H7 (cell line): Measurements from ENCODE around the gene PLEKHG4. TPM values are rescaled to one million over a fixed set of nuclear protein-coding genes. Genes with fewer than 3 reads are reported as not detected.

ENCODE experiments used
- DNase-seq: peaks from one replicate; pipeline ENCODE4 v3.0.0; 2012
- H3K27me3 ChIP-seq: 2 replicates; pipeline ENCODE4 v1.6.0; 2011; ENCODE audit warnings: mild to moderate bottlenecking, low read length; ENCODE audit not compliant: control insufficient read depth, insufficient read depth
- H3K36me3 ChIP-seq: replicated peaks from 2 replicates; pipeline ENCODE4 v1.5.1; 2011; ENCODE audit warnings: low read length; ENCODE audit not compliant: control insufficient read depth, insufficient read depth
- H3K4me3 ChIP-seq: 2 replicates; pipeline ENCODE4 v1.5.1; 2011; ENCODE audit warnings: low read depth, mild to moderate bottlenecking, control low read depth, low read length, moderate library complexity; ENCODE audit not compliant: insufficient read depth
- total RNA-seq: library from RNA; depleted of rRNA; stranded (reverse); fragments of >200 nt; shearing (Covaris generic); gene quantifications from 2 replicates; pipeline ENCODE4 v1.2.3, GENCODE V29; 2014

PLEKHG4 gene
- total RNA-seq, 1 experiment from 2014 or later, result 9.6 TPM

- Histone ChIP-seq H3K36me3 (no peaks in the 10 kb centered on the region), H3K4me3 (no peak overlapping the region), H3K27me3 (no peaks in the 10 kb centered on the region)
- no peak for DNase-seq
Observed at GRCh38 chr16:67304020-67304419, 24.7 kb downstream of the PLEKHG4 start.

DNA sequence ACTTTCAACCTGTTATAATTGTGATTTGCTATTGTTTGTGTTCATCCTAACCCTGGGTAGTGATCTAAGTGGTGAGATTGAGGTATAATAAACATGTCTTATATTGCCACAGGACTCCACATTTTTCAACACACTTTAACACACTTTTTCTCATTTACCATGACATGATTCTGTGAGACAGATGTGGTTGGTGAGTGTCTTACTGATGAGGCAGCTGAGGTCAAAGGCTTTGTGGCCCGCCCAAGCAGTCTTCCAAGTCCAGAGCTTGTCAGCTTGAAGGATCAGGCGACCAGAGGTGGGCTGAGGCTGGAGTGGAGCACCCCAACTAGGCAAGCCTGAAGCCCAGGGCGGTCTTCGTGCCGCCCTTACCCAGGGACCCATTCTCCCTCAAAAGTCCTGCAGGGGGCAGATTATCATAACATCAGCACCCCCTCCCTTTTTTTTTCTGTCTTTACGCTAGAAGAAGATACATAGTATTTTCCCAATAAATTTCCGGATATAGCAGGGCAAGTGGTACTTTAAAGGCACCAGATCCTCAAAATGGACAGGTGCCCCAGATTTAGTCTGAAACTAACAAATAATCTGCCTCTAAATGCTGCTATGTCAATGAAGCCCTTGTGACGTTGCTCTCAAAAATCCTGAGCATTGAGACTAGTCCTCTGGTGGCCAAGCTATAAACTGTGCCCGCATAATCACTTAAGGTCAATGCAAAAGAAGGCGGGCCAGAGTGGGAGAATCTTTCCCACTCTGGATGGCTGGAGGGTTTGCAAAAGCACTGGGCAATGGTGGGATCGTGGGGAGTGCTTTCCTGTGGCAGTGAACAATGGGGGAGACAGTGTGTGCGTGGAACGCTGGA lies 26.1 kb downstream of the PLEKHG4 start:
- Histone ChIP-seq H3K27me3 (no peaks in the 10 kb centered on the region), H3K4me3 (no peak overlapping the region), H3K36me3 (no peaks in the 10 kb centered on the region)
- peak; percentile 43 for DNase-seq

- Histone ChIP-seq H3K36me3 (no peaks in the 10 kb centered on the region), H3K27me3 (no peaks in the 10 kb centered on the region), H3K4me3 (no peak overlapping the region)
- DNase-seq, result no peak
Observed at GRCh38 chr16:67310561-67310960, 31.2 kb downstream of the PLEKHG4 start.

DNA sequence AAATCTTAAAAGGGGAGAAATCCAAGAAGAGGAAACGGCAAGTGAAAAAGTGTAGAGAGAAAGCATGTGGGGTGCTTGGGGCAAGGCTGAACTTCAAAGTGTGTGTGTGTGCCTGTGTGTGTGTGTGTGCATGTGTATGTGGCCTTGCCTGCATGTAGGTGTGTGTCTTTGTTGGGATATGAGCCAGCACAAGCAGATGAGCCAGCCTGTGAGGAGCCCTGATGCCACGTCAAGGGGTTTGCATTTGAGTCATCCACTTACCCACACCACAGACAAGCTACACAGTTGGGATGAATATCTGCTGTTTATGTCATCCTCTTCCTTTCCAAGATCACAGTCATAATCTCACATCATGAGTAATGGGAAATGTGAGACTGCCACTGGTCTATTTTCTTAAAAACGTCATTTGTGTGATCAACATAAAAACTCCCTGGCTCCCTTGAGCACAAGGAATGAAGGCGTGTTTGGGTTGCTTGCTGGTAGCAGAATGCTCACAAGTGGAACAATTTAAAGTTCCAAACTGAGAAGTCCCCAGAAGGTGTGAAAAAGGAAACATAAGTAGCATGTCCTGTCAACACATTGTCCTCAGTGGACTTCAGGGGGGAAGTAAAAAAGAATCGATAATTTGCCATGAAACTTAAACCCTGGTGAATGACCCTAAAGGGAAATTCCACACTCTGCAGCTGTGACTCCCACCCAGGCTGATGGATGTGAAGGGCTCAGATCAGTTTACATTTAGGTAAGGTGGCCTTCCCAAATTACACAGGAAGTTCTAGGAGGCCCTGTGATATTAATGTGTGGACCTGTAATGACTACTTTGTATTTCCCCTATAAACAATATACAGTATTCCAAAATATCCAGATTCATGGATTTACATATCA lies 32.5 kb downstream of the PLEKHG4 start:
- no peak for DNase-seq
- Histone ChIP-seq H3K36me3 (no peaks in the 10 kb centered on the region), H3K27me3 (no peaks in the 10 kb centered on the region), H3K4me3 (no peak overlapping the region)

GRCh38 chr16:67312719-67313118 lies 33.4 kb downstream of the PLEKHG4 start:
- no peak for DNase-seq

GRCh38 chr16:67317853-67318252 lies 38.5 kb downstream of the PLEKHG4 start:
- Histone ChIP-seq H3K4me3 (no peak overlapping the region), H3K27me3 (no peaks in the 10 kb centered on the region), H3K36me3 (no peaks in the 10 kb centered on the region)
- DNase-seq, result no peak

More at GRCh38 chr16:67312719-67313118, 33.4 kb downstream of the PLEKHG4 start:
- H3K4me3 ChIP-seq, result no peak overlapping the region
- no peaks in the 10 kb centered on the region for H3K36me3 ChIP-seq
- H3K27me3 ChIP-seq, result no peaks in the 10 kb centered on the region

GRCh38 chr16:67326115-67326471 lies 46.8 kb downstream of the PLEKHG4 start:
- no peak for DNase-seq
- Histone ChIP-seq H3K4me3 (peak overlapping the region; percentile 58), H3K27me3 (peaks cover 3% of the 10 kb centered on the region)

GRCh38 chr16:67326472-67327309 lies 47.4 kb downstream of the PLEKHG4 start, which contains the start of the genes KCTD19 and LRRC36:
KCTD19 (minus strand) TSS chr16:67326741; CDS start chr16:67326707, 34 bp downstream.
LRRC36 (plus strand) TSS chr16:67326815; CDS start chr16:67326863, 48 bp downstream.
- Histone ChIP-seq H3K36me3 (no peaks in the 10 kb centered on the region), H3K4me3 (peak within 1 kb of the TSS; percentile 58), H3K27me3 (peaks cover 3% of the 10 kb centered on the region)
- DNase-seq, result peak; percentile 99

More at GRCh38 chr16:67326115-67326471, 46.8 kb downstream of the PLEKHG4 start:
- no peaks in the 10 kb centered on the region for H3K36me3 ChIP-seq

- DNase-seq, result no peak
- Histone ChIP-seq H3K4me3 (no peak overlapping the region), H3K27me3 (peaks cover 3% of the 10 kb centered on the region), H3K36me3 (no peaks in the 10 kb centered on the region)
Observed at GRCh38 chr16:67327743-67328142, 48.4 kb downstream of the PLEKHG4 start.

DNA sequence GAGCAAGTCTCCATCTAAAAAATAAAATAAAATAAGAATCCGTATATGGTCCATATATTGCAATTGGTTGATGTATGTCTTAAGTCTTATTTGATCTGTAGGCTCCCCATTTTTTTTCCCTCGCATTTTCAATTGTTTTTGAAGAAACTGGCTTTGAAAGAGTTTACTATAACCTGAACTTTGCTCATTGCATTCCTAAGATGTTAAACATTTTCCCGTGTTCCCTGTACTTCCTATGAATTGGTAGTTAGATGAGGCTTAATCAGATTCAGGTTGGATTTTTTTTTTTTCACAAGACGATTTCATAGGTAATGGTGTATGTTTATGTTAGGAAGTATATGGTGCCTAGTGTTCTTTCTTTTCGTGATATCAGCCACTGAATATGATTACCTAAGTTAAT lies 50.6 kb downstream of the PLEKHG4 start:
- Histone ChIP-seq H3K4me3 (no peak overlapping the region), H3K36me3 (no peaks in the 10 kb centered on the region), H3K27me3 (peaks cover 3% of the 10 kb centered on the region)
- DNase-seq, result no peak

DNA sequence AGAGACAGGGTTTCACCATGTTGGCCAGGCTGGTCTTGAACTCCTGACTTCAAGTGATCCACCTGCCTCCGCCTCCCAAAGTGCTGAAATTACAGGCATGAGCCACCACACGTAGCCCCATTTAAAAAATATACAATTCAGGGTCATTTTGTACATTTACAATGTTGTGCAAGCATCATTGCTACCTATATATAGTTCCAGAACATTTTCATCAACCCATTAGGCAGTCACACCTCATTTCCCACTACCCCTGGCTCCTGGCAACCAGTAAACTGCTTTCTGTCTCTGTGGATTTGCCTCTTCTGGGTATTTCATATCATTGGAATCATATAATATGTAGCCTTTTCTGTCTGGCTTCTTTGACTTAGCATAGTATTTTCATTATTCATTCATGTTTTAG lies 54.0 kb downstream of the PLEKHG4 start:
- no peaks in the 10 kb centered on the region for H3K27me3 ChIP-seq
- H3K4me3 ChIP-seq, result no peak overlapping the region
- DNase-seq, result no peak
- no peaks in the 10 kb centered on the region for H3K36me3 ChIP-seq

- H3K4me3 ChIP-seq, result no peak overlapping the region
- no peak for DNase-seq
- no peaks in the 10 kb centered on the region for H3K27me3 ChIP-seq
Observed at GRCh38 chr16:67336116-67336515, 56.8 kb downstream of the PLEKHG4 start.

DNA sequence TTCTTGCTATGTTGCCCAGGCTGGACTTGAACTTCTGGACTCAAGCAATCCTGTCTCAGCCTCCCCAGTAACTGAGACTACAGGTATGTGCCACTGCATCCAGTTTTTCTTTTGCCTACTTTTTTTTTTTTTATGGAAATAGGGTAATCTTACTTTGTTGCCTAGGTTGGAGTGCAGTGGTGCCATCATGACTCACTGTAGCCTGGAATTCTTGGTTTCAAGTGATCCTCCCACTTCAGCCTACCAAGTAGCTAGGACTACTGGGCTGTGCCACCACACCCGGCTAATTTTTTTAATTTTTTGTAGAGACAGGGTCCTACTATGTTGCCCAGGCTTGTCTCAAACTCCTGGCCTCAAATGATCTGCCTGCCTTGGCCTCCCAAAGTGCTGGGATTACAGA lies 57.3 kb downstream of the PLEKHG4 start:
- DNase-seq, result no peak
- Histone ChIP-seq H3K36me3 (no peaks in the 10 kb centered on the region), H3K27me3 (no peaks in the 10 kb centered on the region), H3K4me3 (no peak overlapping the region)

More at GRCh38 chr16:67336116-67336515, 56.8 kb downstream of the PLEKHG4 start:
- no peaks in the 10 kb centered on the region for H3K36me3 ChIP-seq
